NK-92 (cell line): Measurements from ENCODE around the gene PEAK1.

ENCODE experiments used
- DNase-seq: peaks from one replicate; lab custom pipeline; 2025; ENCODE audit not compliant: unreplicated experiment; lab: John Stamatoyannopoulos, UW

PEAK1 gene

DNA sequence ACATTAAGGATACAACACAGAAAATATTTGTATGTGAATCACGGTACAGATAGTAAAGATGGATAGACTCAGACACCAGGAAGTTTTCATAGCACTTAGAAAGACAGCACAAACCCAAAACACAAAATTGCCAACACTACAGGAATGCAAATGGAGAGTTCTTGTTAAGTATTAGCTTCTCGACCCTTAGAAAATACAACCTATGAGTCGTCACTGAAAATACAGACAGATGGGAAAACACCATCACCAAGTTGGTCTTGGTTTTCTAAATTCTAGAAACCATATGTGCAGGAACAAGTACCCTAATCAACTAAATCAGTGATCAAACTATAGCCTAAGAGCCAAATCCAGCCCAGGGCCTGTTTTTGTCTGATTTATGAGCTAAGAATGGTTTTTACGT is 50.7 kb downstream of the PEAK1 start:
- DNase-seq: no peak

DNA sequence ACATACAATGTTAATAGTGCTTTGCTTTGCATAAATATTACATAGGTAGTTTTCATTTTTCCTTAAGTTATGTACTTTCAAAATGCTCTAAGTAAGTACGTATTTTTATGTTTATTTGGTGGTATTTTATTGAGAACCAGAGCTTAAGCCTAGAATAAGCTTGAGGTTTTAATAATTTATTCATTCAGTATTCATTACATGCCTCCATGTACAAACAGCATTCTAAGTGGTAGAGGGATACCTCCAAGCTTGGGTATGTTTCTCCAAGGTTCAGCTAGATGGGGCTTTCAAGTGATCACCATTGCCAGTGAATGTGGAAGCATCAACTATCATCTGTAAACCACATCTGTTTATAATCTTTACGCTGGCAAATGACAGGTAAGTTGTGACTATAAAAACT is 52.3 kb downstream of the PEAK1 start:
- DNase-seq: no peak

DNA sequence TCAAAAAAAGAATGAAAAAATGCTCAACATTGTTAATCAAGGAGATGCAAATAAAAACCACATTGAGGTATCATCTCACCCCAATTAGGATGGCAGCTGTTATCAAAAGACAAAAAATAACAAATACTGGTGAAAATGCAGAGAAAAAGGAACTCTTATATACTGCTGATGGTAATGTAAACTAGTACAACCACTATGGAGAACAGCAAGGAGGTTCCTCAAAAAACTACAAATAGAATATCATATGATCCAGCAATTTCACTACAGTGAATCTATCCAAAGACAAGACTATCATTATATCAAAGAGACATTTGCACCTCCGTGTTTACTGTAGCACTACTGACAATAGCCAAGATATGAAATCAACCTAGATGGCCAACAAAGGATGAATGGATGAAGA is 58.4 kb downstream of the PEAK1 start:
- DNase-seq: no peak

DNA sequence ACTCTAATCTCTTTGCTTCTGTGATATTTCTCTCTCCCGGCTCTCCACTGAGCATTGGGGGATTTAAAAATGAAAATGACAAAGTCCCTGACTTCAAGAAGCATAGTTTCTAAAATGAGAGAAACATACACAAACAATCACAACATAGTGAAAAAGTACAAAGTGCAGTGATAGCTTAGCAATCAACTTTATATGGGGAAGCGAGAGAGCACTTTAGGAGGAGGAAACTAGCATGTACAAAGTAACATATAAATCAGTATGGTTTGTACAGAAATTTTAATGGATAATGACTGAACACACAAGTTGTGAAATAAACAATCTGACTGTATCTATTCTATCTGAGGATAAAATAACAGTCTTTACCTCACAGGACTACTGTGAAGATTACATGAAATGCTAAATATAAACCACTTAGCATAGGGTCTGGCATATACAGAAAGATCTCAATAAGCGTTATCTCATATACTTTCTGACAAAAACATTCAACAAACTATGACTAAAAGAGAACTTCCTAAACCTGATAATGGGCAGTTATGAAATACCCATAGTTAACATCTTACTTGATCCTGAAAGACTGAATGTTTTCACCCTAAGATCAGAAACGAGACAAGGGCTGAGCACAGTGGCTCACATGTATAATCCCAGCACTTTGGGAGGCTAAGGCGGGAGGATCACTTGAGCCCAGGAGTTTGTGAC is 61.2 kb downstream of the PEAK1 start:
- DNase-seq: no peak

DNA sequence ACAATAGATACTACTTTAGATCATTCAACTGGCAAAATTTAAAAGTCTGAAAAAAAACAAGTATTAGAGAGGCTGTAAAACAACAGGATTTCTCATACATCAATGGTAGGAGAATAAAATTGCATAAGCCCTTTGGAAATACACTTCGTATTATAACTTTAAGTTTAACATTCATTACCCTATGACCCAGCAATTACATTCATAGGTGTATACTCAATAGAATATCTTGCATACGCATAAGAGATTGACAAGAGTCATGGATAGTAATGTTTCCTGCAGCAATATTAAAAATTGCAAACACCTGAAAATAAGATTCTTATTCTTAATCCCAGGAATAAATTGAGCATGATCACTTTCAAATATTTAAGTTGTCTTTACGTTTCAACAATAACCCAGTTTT is 63.6 kb downstream of the PEAK1 start:
- DNase-seq: no peak

DNA sequence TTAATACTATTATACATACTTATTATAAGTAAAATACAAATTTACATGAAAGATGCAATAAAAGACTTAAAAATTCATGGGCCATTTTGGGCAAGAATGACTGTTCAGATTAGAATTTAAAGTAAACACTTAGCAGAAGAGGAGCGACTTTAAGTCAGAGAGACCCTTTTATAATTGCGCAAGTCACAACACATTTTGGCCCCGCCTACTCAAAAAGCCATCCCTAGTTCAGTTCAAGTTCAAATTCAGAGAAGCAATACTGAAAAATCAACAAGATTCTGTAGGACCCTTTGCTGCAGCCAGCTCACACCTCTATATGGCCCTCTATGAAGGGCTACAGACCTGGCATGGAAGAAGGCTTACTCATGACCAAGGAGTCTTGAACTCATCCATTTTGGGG is 64.6 kb downstream of the PEAK1 start:
- DNase-seq: no peak

DNA sequence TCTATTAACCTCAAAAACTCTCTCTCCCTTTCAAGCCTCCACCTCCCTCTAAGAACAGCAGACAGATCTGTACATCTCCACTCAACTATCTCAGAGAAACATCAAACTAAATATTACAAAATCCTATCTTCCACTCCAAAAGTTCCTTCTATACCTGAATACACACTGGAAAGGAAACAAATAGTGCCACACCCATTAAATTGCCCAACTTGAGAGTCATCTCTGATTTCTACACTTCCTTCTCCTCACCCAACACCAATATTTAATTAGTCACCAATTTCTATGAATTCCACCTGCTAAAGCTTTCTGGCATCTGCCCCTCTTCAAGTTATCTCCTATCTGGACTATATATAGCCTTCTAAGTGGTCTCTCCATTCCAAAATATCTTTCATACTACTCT is 65.8 kb downstream of the PEAK1 start:
- DNase-seq: no peak

DNA sequence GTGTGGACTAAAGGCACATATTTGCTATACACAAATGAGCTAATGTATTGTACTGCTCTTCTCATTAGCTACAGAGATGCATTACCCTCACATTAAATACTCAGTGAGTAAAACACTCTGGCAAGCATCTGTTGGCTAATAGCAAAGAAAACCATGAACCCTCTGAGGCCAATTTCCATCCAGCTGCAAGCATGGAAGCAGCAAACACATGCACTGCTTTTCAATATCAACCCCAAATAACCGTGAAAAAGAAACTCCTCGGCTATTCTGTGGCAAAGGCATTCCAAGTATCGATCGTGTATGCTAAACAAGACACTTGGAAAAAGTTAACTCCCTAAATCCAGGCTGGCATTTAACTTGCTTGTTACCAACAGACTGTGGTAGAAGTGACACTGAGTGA is 67.0 kb downstream of the PEAK1 start:
- DNase-seq: no peak

DNA sequence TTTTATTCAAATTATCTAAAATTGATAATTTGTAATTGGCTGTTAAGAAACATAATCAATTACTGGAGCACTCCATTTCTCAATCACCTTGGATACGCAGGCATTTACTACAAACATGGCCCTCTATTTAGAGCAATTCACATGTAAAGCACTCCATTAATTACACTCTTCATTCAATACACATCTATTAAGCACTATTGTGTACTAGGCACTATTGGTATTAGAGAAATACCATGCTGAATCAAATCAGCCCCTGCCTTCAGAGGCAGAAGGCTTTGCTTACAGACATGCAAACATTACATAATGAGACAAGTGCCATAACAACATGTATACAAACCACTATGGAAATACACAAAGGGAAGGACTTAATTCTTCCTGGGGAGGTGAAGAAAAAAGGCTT is 69.1 kb downstream of the PEAK1 start:
- no peak for DNase-seq

DNA sequence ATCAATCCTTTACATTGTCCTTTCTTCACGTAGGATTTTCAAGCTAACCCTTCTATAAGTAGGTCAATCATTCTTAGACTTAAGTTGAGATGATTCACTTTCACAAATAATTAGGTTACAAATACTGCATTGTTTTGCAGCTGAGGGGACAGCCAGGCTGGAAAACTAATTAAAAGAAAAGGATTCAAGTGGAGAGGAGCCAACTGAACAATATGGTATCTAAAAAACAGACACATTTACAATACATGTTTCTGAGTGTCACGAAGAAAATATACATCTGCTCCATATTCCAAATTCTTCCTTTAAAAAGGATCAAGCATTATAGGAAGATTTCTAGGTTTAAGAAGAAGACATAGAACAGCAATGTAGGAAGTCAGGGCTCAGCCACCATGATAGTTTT is 70.2 kb downstream of the PEAK1 start:
- DNase-seq: no peak

DNA sequence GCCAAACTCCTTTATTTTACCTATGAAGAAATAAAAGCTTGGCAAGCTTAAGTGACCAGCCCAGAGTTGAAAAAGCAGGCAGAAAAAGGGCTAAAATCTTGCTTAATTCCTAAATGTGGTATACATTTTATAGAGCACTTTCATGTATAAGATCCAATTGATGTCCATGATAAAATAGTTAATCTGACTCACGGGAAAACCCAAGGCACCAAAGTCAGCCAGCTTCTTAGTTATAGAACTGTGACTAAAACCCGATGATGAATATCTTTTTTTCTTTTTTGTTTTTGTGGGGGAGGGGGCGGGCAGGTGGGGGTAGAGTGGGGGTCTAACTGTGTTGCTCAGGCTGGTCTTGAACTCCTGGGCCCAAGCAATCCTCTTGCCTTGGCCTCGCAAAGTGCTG is 71.4 kb downstream of the PEAK1 start:
- DNase-seq: no peak

DNA sequence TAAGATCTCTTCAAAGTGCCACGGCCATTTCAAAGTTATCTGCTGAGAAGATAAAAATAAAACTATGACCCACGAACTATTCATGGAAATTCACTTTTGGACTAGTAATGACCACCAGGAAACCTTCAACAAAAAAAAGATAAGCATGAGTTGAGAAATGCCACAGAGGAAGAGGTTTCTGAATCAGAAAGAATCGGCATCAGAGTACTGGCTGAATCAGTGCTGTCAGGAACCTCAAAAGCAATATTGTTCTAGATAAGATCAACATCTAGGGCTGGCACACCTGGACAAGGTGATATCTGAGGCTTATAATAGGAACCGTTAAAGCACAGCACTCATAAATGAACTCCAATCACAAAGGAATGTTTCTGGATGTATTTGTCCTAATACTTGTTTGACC is 72.7 kb downstream of the PEAK1 start:
- DNase-seq: no peak

DNA sequence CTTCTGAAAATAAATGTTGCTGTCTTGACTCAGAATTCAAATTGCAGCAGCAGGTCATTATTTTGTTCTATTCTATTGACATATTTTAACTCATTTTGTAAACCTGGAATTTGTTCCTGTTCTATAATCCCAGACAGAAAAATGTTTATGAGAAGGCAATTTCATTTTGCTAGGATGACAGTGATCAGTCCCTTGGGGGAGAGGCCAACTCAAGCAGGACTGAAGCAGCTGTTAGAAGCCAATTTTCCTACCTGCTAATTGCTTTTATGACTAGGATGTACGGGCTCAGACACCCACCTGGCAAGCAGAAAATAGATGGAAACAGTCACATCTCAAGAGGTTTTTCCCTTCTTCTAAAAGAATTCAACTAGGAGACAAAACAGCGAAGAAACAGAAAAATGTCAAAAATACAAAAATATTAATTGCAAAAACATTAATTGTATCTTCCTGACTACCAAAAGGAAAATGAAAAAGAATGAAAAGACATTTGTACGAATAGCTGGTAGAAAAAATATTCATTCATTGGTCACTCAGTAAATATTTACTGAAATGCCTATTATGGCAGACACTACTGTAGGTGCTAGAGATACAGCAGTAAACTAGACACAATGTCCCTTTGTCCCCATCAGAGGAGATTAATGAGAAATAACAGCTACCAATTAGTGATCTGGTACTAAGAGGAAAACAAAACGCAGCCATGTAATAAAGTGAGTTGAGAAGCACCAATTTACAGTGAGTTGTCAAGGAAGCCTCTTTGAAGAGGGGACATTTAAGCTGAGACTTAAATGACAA is 73.5 kb downstream of the PEAK1 start:
- no peak for DNase-seq

DNA sequence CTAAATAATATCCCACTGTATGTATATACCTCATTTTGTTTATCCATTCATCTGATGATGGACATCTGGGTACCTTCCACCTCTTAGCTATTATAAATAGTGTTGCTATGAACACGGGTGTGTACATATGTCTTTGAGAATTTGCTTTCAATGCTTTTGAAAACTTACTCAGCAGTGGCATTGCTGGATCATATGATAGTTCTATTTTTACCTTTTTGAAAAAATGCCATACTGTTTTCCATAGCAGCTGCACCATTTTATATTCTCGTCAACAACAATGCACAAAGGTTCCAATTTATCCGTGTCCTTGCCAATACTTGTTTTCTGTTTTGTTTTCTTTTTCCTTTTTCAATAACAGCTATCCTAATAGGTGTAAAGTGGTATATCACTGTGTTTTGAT is 77.1 kb downstream of the PEAK1 start:
- no peak for DNase-seq

DNA sequence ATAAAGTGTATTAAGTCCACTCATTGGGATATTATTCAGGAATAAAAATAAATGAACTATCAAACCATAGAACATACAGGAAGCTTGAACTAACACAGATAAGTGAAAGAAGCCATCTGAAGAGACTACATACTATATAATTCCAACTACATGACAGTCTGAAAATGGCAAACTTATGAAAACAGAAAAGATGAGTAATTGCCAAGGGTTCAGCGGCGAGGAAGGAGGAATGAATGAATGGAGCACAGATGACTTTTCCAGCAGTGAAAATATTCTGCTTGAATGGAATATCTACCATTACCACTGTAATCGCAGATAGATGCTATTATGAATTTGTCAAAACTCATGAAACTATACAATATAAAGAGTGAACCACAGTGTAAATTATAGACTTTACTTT is 79.7 kb downstream of the PEAK1 start:
- no peak for DNase-seq

DNA sequence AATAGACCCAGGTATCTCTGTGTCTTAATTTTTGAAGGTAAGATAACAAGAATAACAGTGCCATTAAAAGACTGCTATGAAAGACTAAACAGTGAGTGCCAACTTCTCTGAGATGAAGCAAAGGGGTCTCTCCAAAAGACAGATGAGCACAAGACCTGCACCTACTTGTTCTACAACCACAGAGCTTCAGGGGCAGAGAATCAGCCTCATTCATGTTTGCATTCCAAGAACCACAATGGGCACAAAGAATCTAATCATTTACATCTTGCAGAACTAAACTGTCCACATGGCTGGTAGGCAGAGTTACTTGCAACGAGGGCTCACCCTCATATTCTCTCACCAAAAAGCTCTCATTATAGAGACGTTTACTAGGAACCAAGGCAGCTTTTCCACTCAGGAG is 83.9 kb downstream of the PEAK1 start:
- no peak for DNase-seq

DNA sequence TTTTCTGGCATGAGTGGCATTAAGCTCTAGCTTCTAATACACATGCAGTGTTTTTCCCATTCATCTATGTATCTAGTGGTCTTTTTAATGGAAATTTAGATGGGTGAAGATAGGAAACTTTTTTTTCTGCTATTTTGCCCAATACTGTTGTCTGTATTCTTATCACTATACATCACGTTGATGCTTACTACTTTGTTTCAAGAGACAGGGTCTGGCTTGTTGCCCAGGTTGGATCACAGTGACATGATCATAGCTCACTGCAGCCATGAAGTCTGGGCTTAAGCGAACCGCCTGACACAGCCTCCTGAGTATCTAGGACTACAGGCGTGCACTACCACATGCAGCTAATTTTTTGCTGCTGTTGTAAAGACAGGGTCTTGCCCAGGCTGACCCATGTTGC is 84.6 kb downstream of the PEAK1 start:
- no peak for DNase-seq

DNA sequence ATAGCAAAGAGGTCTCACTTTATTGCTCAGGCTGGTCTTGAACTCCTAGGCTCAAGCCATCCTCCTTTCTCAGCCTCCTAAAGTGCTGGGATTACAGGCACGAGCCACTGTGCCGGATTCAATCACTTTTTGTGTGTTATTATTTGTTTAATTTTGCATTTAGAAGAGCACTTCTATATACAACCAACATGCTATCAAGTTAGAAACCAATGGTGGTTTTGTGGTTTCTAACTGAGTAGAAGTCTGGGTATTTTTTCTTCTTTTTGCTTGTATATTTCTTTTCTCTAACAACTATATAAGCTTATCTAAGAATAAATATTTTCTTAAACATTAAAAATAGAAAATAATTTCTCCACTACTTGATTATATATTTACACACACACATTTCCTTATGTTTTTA is 86.7 kb downstream of the PEAK1 start:
- no peak for DNase-seq

DNA sequence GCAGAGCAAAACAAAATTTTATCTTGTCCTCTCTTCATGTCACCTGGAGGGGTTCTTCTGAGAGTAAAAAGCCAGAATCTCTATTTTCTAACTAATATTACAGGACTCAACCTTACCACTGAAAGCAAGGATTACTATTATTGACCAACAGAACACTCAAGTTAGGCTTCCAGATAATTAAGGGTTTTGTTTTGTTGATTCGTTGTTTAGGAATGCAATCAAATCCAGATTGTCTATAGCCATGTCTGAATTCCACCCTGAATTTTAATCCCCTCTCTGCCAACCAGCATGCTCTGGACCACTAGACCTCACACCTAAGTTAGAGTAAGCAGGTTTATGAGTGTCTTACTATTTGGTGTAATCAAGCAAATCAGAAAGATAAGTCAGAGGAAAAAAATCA is 90.7 kb downstream of the PEAK1 start:
- no peak for DNase-seq

DNA sequence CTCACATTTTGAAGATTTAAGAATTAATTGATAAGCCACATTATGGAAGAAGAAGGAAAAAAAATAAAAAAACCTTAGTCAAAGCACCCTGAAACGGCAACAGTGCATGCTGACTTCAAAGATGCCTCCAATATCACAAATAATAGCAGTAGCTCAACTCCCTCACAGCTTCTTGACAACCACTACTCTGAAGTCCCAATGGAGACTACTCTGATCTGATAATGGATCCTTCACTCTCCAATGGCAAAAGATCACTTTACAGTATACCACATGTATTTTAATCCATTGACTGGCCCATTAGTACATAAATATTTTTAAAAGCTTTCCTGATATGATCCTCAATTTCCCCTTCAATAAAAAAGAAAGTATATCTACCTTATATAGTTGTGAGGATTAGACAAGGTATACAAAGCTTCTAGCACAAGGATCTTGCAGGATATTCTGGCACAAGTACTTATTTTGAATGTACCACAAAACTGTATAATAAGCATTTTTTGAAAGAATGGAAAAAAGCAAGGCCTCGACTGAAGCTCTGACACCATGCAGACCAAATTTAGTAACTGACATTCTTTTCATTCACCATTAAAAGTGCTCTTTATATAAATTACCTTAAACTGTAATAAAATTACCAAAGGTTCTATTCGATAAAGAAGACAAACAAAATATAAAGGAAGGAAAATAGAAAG is 91.9 kb downstream of the PEAK1 start:
- no peak for DNase-seq

DNA sequence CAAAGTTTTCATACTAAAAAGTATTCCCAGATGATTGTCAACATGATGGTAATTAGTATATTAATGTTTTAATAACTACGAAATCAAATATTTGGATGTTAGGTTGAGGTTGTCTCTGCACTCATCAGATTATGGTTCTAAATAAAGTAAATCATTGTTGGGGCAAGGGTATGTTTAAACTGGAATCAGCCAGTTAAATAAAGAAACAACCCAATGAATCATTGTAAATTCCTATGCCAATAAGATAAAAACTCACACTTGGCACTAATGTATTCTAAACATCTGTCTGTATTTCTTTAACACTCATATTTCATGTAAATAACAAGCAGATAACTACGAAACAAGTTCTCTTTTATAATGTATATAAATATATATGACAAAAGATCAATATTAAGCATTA is 92.7 kb downstream of the PEAK1 start:
- no peak for DNase-seq

DNA sequence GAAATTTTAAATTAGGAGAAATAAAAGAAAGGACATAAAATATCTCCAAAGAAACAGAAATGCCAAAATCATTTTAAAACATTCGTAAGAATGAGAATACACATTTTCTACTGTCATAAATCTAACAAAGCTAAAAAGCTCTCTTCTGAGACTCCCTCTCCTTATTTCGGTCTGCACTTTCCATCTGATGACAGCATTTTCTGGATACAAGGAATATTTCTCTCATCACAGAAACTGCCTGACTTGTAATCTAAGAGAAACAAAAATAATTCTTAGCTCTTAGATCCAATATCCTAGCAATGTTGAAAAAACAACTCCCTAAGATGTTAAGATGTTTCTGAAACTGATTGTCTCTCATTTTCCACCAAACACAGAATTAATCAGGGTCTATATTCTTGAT is 93.5 kb downstream of the PEAK1 start:
- DNase-seq: no peak
